Hepatocyte (in vitro differentiated cells): Measurements from ENCODE around the gene COX6B2. TPM values are rescaled to one million over a fixed set of nuclear protein-coding genes. Genes with fewer than 3 reads are reported as not detected.
A peak's percentile ranks its signal among the peaks of the same experiment; 100 is the strongest.

Source experiments
- DNase-seq: peaks from one replicate; pipeline ENCODE4 v3.0.0-alpha.2; 2016; ENCODE audit warnings: low spot score
- H2AFZ ChIP-seq: fragments of 200-600 bp; sonication (generic); 2 replicates; pipeline ENCODE4 v1.6.0; 2016; ENCODE audit warnings: antibody characterized with exemption, mild to moderate bottlenecking
- H3K27ac ChIP-seq: fragments of 200-600 bp; sonication (generic); 2 replicates; pipeline ENCODE4 v1.5.1; 2016; ENCODE audit warnings: mild to moderate bottlenecking
- H3K27me3 ChIP-seq: fragments of 200-600 bp; sonication (generic); 2 replicates; pipeline ENCODE4 v1.6.1; 2016
- H3K36me3 ChIP-seq: fragments of 200-600 bp; sonication (generic); replicated peaks from 2 replicates; pipeline ENCODE4 v1.5.1; 2016; ENCODE audit warnings: low read depth; ENCODE audit not compliant: insufficient read depth
- H3K4me1 ChIP-seq: fragments of 200-600 bp; sonication (generic); 2 replicates; pipeline ENCODE4 v1.5.1; 2016; ENCODE audit warnings: mild to moderate bottlenecking, moderate library complexity; ENCODE audit not compliant: insufficient read depth
- H3K4me2 ChIP-seq: fragments of 200-600 bp; sonication (generic); 2 replicates; pipeline ENCODE4 v1.6.0; 2016
- H3K4me3 ChIP-seq: fragments of 200-600 bp; sonication (generic); 2 replicates; pipeline ENCODE4 v1.5.1; 2016; ENCODE audit warnings: mild to moderate bottlenecking
- H3K79me2 ChIP-seq: fragments of 200-600 bp; sonication (generic); 2 replicates; pipeline ENCODE4 v1.6.0; 2017; ENCODE audit warnings: mild to moderate bottlenecking
- H3K9me2 ChIP-seq: fragments of 200-600 bp; sonication (generic); replicated peaks from 2 replicates; pipeline ENCODE4 v1.6.0; 2017; ENCODE audit warnings: mild to moderate bottlenecking; ENCODE audit not compliant: insufficient read depth
- H3K9me3 ChIP-seq: fragments of 200-600 bp; sonication (generic); 2 replicates; pipeline ENCODE4 v1.5.1; 2016; ENCODE audit warnings: low read depth, mild to moderate bottlenecking
- H4K20me1 ChIP-seq: fragments of 200-600 bp; sonication (generic); 2 replicates; pipeline ENCODE4 v1.6.0; 2016; ENCODE audit warnings: mild to moderate bottlenecking; ENCODE audit not compliant: insufficient read depth, poor library complexity, severe bottlenecking
- EZH2 ChIP-seq: fragments of 200-600 bp; sonication (generic); IDR thresholded peaks from 2 replicates; pipeline ENCODE4 v1.6.1; 2016; ENCODE audit warnings: antibody characterized with exemption, mild to moderate bottlenecking, borderline replicate concordance
- EZH2phosphoT487 ChIP-seq: fragments of 200-600 bp; sonication (generic); IDR thresholded peaks from one replicate; pipeline ENCODE4 v1.6.1; 2018; ENCODE audit warnings: antibody characterized with exemption, mild to moderate bottlenecking, low read depth, moderate library complexity; ENCODE audit not compliant: unreplicated experiment, severe bottlenecking
- WGBS: methylation state at CpG from one replicate; pipeline ENCODE4 v1.1.6; 2016; ENCODE audit warnings: low lambda C conversion rate; ENCODE audit errors: missing lambda C conversion rate; 5-methylcytosine and 5-hydroxymethylcytosine counted together
- polyA plus RNA-seq: library from polyadenylated mRNA; unstranded; fragments of >200 nt; fragmentation: Nextera tagmentation; extraction: Ambion mirVana; gene quantifications from 2 replicates; pipeline ENCODE4 v1.2.1, GENCODE V29; 2016
- total RNA-seq: library from RNA; depleted of rRNA; stranded (reverse); fragments of >200 nt; gene quantifications from 2 replicates; pipeline ENCODE4 v1.2.3, GENCODE V29; 2014
- TF ChIP-seq, protein P1 (sequence below): fragments of 200-600 bp; sonication (generic); IDR thresholded peaks from 2 replicates; pipeline ENCODE4 v1.5.1; 2016; ENCODE audit warnings: antibody characterized with exemption, mild to moderate bottlenecking; ENCODE audit not compliant: poor library complexity

Gene COX6B2
- total and polyA plus RNA-seq, 2 experiments from 2014 or later, result 0.50 to 4.5 TPM

DNA sequence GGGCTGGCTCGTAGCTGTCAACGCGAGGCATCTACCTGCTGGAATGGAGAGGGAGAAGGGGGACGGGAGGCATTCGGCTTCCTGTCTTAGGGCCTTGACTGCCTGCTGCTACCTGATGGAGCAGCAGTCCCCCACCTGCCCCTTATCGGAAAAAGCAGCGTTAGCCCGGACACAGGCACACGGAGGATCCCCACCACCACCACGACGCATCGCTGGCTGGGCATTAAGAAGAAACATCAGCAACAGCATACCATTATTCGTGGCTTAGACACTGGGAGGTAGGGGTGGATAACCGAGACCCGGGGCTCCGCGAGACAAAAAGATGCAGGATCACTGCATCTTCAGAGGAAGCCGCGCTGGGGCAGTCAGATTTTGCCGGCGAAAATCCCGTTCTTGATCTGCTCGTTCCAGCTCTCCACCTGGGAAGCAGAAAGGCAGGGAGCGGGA lies 1.1 kb downstream of the COX6B2 start:
- no peak for DNase-seq
- H2AFZ ChIP-seq, result peak overlapping the region; percentile 46
- H3K27ac ChIP-seq, result no peak overlapping the region
- 13% methylated on average over 24 of the region's 24 CpGs for WGBS
- H3K27me3 ChIP-seq, result peaks cover 54% of the 10 kb centered on the region
- no peaks in the 10 kb centered on the region for H4K20me1 ChIP-seq
- H3K79me2 ChIP-seq, result no peaks in the 10 kb centered on the region
- no peaks in the 10 kb centered on the region for H3K36me3 ChIP-seq
- peaks cover 14% of the 10 kb centered on the region for H3K4me1 ChIP-seq
- no peaks in the 10 kb centered on the region for H3K9me2 ChIP-seq
- H3K4me3 ChIP-seq, result no peak overlapping the region
- peak overlapping the region; percentile 97 for H3K4me2 ChIP-seq
- no peaks in the 10 kb centered on the region for H3K9me3 ChIP-seq
- TF ChIP-seq EZH2 (no peak), EZH2phosphoT487 (no peak)
- TF ChIP-seq, protein P1, sequence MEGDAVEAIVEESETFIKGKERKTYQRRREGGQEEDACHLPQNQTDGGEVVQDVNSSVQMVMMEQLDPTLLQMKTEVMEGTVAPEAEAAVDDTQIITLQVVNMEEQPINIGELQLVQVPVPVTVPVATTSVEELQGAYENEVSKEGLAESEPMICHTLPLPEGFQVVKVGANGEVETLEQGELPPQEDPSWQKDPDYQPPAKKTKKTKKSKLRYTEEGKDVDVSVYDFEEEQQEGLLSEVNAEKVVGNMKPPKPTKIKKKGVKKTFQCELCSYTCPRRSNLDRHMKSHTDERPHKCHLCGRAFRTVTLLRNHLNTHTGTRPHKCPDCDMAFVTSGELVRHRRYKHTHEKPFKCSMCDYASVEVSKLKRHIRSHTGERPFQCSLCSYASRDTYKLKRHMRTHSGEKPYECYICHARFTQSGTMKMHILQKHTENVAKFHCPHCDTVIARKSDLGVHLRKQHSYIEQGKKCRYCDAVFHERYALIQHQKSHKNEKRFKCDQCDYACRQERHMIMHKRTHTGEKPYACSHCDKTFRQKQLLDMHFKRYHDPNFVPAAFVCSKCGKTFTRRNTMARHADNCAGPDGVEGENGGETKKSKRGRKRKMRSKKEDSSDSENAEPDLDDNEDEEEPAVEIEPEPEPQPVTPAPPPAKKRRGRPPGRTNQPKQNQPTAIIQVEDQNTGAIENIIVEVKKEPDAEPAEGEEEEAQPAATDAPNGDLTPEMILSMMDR, result no peak

DNA sequence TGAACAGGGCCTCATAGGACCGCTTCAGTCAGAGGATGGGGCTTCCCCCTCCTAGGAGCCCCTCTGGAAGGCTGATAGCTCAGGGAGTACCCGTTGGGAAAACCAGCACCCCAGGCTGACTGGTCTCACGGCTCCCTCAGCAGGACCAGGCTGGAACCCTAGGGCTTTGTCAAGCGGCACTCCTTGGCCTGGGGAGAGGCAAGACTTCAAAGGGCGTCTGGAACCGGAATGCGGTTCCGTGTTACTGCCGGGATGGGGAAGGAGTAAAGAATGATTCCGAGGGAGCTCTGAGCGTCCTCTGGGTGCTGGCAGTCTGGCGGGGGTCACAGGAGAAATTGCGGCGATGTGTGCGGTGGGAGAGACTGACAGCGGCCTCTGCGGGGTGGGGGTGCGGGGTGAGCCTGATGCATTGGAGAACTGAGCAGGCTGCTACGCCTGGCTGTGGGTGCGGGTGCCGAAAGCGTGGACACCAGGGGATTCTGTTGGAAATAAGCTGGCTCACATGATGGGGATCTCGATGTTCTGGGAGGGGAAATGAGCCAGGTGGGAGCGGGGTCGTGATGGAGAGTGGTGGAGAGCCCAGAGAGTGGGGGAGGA lies 1.9 kb downstream of the COX6B2 start:
- H3K9me2 ChIP-seq, result no peaks in the 10 kb centered on the region
- no peaks in the 10 kb centered on the region for H3K9me3 ChIP-seq
- H3K27ac ChIP-seq, result no peak overlapping the region
- 80% methylated on average over 25 of the region's 25 CpGs for WGBS
- no peak overlapping the region for H3K4me3 ChIP-seq
- no peaks in the 10 kb centered on the region for H3K36me3 ChIP-seq
- H3K27me3 ChIP-seq, result peaks cover 54% of the 10 kb centered on the region
- TF ChIP-seq EZH2 (no peak), EZH2phosphoT487 (no peak)
- TF ChIP-seq, protein P1, result no peak
- peaks cover 14% of the 10 kb centered on the region for H3K4me1 ChIP-seq
- DNase-seq, result no peak
- H3K79me2 ChIP-seq, result no peaks in the 10 kb centered on the region
- H3K4me2 ChIP-seq, result no peak overlapping the region
- H4K20me1 ChIP-seq, result no peaks in the 10 kb centered on the region
- no peak overlapping the region for H2AFZ ChIP-seq

DNA sequence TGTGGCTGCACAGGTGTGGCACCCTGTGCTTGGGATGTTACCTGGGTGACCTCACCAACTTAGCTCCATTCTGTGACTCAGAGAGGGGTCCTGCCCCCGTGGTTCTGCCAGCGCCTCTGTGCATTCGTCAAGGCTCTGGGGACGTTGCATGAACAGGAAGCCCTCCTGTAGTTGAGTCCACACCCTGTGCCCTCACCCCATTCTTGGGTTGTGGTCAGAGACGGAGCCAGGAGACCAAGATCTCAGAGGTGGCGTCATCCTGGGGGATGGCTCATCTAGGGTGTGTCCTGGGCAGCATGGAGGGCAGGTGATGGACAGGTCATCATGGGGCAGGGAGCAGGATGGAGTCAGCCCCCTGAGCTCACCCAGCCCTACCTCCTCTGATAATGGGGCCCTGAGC lies 2.5 kb downstream of the COX6B2 start:
- H3K27ac ChIP-seq, result no peak overlapping the region
- H4K20me1 ChIP-seq, result no peaks in the 10 kb centered on the region
- TF ChIP-seq, protein P1, result no peak
- TF ChIP-seq EZH2, result no peak
- no peak for TF ChIP-seq EZH2phosphoT487
- peaks cover 14% of the 10 kb centered on the region for H3K4me1 ChIP-seq
- 85% methylated on average over 6 of the region's 6 CpGs for WGBS
- H3K36me3 ChIP-seq, result no peaks in the 10 kb centered on the region
- H3K4me2 ChIP-seq, result no peak overlapping the region
- H3K4me3 ChIP-seq, result no peak overlapping the region
- H3K9me3 ChIP-seq, result no peaks in the 10 kb centered on the region
- no peak overlapping the region for H2AFZ ChIP-seq
- DNase-seq, result no peak
- no peaks in the 10 kb centered on the region for H3K9me2 ChIP-seq
- H3K27me3 ChIP-seq, result peaks cover 50% of the 10 kb centered on the region
- H3K79me2 ChIP-seq, result no peaks in the 10 kb centered on the region
